Mammary epithelial cell (primary cell): Measurements from ENCODE around the gene STRADA.

ENCODE experiments used
- EZH2 ChIP-seq: IDR thresholded peaks from 2 replicates; pipeline ENCODE4 v1.6.1; 2012; ENCODE audit warnings: low read length, inconsistent platforms, borderline replicate concordance
- TF ChIP-seq, protein P1 (sequence below), 2 donors: IDR thresholded peaks in 1 of 2; conservative IDR thresholded peaks in 1 of 2; 2 replicates each; pipeline ENCODE4 v1.5.1; 2011 to 2012; ENCODE audit warnings: inconsistent platforms in 2 of 2, low read length in 2 of 2, mild to moderate bottlenecking in 2 of 2, control low read depth in 1 of 2, low read depth in 1 of 2; ENCODE audit not compliant: insufficient read depth in 1 of 2; ENCODE audit errors: extremely low read depth in 1 of 2

DNA sequence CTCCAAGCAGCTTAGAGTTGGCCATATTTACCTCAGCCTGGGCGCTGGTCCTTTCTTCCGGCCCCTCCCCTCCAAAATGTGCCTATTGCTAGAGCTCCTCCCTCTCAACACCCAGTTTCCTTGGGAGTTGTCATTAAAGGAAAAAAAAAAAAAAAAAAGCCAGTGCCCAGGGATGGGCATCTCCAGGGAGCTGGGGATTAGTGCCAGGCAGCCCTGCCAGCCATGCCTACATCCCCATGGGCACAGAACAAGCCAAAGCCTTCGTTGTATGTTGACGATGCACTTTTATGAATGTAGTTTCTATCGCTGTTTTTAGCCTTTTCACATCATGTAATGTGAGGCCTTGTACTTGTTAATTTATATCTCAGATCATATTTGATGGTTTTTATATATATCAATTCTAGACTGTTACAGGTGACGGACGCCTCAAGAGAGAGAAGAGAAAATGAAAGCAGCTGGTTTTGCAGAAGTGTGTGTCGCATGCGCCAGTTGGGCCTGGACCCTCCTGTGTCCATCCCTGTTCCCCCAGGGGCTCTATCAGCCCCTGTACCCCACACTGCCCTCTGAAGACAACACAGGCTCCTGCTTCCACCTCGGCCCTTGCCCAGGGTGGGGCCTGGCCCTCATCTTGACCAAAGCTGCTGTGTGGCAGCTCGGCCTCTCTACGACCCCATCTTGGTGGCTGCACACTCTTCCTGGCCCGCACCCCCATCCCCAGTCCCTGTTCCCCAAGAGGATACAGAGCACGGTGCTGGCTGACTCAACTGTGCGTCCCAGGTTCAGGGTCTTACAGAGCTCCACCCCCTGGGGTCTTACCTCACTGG lies 46.4 kb downstream of the STRADA start:
- TF ChIP-seq, protein P1, sequence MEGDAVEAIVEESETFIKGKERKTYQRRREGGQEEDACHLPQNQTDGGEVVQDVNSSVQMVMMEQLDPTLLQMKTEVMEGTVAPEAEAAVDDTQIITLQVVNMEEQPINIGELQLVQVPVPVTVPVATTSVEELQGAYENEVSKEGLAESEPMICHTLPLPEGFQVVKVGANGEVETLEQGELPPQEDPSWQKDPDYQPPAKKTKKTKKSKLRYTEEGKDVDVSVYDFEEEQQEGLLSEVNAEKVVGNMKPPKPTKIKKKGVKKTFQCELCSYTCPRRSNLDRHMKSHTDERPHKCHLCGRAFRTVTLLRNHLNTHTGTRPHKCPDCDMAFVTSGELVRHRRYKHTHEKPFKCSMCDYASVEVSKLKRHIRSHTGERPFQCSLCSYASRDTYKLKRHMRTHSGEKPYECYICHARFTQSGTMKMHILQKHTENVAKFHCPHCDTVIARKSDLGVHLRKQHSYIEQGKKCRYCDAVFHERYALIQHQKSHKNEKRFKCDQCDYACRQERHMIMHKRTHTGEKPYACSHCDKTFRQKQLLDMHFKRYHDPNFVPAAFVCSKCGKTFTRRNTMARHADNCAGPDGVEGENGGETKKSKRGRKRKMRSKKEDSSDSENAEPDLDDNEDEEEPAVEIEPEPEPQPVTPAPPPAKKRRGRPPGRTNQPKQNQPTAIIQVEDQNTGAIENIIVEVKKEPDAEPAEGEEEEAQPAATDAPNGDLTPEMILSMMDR (conservative IDR thresholded peaks at IDR 0.05 in 1 of 2, IDR thresholded peaks at IDR 0.05 in 1 of 2; ENCODE audit: extremely low read depth in 1 of 2, insufficient read depth in 1 of 2, low read depth in 1 of 2, low read length in 2 of 2) = no peak
- no peak for TF ChIP-seq EZH2
